ENCODE results near the gene SUSD1.

SUSD1 gene

DNA sequence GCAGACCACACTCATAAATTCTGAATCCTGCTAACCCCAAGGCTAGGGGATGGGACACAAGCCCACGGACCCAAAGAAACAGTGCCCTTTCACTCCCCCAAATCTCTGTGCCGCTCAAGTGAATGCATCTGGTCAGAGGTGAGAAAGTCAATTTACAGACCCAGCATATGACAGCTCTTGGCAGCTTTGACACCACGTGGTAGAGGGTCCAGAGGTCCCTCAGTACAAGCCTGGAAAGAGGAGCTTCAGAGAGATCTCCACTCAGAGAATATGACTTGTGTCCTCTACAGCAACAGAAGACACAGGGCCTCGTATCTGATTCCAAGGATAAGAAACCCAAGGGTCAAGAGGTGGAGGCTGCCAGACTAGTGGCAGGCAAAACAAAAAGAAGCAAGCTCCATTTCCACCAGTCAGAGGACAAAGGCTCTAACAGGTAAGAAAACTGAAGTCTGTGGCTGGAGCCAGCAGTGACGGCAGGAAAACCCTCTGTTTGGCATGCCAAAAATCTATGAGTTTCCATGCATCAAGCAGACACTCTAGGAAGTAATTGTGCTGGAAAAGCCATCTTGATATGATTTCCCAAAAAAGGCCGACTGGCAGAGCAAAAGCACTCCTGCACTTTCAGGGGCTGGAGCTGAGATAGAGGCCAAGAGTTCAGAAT lies 139.8 kb downstream of the SUSD1 start:
- no peak for DNase-seq

DNA sequence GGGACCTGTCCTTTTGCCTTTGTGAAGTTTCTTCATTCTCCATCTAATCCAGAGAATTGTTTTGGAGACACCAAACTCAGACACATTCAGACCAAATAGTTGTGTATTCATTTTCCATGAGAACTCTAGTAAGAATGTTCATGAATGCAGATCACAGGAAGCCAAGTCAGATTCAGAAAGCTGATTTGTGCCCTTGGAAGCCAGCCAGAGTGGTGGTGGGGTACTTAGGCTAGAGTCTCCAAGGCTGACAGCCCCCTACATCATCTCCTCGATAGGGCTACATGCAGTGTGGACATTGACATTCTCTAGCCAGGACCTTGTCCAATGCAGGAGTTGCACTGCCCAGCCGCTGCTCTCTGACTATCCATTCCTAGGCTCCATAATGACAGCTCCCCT lies 140.9 kb downstream of the SUSD1 start:
- DNase-seq, result no peak

DNA sequence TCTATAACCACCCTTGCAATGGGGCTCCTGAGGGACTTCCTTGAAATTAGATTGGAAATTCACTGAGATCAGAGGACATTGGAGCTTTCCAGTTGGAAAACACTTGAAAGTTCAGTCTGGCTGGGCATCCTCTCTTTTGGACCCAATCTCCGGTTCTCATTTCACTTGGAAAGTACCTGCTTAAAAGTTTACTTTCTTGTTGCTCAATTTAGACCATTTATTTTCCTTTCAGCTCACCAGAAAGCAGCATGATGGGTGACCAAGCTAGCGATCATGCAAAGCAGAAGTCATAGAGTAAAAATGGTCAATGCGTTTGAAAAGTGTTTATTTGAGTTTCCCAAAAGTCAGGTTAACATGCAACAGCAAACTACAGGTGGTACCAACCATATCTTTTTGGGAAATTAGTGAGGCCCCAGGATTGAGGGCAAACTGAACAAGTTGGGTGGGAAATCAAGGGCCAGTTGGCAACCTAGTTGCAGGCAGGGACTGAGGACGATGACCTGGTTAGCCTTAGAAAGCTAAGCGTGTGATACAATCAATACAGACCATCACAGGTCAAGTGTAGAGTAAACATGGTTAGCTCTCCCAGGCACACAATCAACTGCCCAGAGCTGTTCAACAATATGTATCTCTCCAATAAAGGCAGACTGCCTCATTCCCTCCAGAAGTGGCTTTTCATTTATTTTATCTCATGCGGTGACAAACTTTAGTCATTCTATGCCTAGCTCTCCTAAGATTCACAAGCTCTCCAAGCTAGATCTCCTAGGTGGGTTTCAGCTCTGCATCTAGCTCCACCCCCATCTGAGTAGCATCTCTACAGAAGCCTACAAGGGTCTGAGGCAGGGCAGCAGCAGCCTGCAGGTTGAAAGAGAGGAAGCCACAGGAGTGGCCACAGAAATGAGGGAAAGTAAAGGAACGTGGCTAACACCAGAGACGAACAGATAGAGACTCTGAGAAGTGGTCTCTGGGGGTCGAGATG lies 141.6 kb downstream of the SUSD1 start:
- no peak for DNase-seq

DNA sequence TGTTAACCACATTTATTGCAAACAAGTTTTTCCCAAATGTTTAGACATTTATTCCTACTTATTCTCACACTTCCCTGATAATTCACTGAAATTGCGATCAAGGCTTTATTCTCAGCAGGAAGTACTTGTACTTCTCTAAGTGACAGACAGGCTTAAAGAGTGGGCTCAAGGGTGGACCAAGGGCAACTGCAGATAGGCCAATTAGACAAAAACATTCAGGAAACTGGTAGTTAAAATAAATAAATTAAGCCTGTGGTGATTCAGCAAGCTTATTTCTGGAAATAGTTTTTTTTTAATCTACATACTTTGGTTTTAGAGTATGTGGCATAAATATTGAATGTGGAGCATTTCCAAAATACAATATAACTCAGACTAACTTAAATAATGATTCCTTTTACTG lies 142.4 kb downstream of the SUSD1 start:
- DNase-seq, result no peak

DNA sequence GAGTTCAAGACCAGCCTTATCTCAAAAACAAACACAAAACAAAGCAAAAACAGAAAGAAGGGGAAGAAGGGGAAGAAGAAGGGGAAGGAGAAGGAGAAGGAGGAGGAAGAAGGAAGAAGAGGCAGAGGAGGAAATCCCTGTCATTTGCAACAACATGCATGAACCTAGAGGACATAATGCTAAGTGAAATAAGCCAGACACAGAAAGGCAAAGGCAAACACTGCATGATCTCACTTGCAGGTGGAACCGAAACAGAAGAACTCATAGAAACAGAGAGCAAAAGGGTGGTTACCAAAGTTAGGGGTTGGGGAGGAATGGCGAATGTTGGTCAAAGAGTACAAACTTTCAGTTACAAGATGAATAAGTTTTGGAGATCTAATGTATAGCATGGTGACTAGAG lies 143.1 kb downstream of the SUSD1 start:
- DNase-seq, result no peak

DNA sequence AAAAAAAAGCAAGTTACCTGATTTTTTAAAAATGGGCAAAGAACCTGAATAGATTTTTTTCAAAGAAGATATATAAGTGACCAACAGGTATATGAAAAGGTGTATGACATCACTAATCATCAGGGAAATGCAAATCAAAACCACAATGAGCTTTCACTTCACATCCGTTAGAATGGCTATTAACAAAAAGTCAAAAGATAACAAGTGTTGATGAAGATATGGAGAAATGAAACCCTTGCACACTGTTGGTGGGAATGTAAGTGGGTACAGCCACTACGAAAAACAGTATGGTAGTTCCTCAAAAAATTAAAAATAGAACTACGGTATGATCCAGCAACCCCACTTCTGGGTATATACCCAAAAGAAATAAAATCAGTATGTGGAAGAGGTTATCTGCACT lies 143.7 kb downstream of the SUSD1 start:
- DNase-seq, result no peak

DNA sequence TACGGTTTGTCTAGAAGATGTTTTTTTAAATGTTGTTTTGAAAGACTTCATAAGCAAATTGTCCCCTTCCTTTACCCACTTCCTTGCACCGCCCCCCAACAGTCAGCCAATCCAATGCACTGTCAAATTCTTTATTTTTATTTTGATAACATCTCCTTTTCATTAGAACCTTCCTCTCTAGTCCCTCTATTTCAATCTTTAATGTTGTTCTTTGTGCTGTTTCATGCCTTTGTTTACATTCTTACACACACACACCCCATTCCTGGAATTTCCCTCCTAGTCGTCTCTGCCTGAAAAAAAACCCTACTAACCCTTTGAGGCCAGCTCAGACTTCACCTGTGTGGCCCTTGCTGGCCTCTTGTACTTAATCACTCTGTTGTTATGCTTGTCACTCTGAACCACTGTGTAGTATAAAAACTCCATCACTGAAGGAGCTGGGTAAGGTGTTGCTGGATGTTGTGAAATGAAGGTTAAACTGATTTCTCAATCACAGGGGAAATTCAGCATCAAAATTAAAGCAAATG lies 145.1 kb downstream of the SUSD1 start:
- DNase-seq, result no peak

DNA sequence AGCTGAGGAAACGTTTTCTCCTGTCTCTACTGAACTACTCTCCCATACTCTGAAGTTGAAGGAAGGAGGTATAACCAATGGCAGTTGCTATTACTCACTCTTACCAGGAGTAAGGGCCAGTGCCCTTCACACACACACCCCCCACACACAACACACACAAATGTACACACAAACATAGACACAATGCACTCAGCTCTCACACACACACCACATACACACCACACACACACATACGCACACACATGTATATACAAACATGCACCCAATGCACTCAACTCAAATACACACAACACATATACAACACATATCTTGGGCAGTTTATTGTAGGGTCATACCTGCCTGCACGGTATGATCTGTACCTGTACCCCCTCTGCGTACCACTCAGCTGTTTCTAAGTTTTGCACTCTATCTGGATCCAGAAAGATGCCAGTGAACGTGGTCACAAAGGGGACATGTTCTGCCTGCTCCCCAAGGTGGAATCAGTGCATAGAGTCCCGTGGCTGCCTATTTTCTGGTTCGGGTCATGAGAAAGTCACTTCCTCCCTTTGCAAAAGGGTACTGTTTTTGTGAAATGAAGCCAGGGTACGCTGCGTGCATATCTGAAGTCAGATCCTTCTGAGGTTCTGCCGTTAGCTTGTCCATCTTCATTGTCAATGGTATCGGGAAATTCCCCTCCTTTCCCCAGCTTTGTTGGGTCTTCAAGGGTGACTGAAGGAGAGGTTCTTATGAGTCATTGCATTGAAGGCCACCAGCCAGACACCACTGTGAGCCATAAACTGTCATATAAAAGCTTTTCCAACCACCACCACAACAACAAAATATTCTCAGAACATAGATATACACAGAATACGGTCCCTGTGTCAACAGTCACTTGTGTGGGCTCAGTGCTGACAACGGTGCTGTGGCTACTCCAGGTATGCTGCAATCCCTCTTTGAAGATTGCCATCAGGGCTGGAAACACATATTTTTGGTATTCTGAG lies 146.6 kb downstream of the SUSD1 start:
- no peak for DNase-seq

DNA sequence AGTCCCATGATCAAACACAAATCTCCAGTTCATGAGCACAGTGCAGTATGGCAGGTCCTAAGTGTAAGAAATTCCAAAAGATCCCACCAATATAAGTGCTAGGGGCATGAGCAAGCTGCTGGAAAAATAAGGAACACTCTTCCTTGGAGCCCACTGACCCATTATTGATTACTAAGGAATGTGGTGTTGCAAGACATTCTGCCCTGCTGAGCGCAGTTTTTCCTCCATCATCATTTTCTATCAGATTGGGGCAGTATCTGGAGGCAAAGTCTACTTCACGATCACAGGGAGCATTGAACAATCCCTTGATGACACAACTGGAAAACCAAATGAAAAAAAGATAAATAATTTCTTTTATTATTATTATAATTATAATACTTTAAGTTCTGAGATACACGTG lies 149.2 kb downstream of the SUSD1 start:
- DNase-seq, result no peak

DNA sequence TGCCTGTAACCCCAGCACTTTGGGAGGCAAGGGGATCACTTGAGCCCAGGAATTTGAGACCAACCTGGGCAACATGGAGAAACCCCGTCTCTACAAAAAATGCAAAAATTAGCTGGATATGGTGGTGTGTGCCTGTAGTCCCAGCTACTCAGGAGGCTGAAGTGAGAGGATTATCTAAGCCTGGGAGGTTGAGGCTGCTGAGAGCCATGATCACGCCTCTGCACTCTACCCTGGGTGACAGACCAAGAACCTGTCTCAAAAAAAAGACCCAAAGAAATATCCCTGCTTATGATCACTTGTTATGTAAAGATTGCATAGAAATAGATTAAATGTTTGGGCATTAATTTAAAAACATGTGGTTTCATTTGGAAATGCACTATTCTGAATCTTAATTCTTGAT lies 153.4 kb downstream of the SUSD1 start:
- no peak for DNase-seq

DNA sequence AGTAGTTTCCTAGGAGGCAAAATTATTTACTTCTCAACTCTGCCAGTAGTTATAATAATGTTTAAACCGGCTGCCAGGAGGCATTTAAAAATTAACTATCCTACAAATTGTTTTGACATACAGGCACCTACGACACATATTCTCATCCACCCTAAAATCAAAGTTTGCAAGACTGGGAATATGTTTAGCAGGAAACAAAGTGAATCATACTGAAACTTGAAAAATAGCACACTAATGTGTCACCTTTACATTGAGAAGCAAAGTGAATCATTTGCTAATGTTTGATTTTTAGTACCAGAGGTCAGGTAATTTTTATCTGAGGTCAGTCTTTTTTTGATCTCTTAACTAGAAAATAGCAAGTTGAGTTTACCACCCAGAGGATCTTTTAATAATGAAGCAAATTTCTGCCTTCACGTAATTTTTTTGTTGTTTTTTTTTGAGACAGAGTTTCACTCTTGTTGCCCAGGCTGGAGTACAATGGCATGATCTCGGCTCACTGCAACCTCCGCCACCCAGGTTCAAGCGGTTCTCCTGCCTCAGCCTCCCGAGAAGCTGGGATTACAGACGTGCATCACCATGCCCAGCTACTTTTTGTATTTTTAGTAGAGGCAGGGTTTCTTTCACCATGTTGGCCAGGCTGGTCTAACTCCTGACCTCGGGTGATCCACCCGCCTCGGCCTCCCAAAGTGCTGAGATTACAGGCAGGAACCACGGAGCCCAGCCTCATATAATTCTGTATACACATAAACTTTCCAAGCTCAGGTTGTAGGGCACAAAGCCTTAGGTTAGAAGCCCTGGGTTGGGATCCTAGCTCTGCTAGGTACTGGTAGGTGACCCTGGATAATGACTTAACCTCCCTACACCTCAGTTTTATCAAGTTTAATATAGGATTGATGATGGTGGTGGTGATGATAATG lies 154.2 kb downstream of the SUSD1 start:
- no peak for DNase-seq

DNA sequence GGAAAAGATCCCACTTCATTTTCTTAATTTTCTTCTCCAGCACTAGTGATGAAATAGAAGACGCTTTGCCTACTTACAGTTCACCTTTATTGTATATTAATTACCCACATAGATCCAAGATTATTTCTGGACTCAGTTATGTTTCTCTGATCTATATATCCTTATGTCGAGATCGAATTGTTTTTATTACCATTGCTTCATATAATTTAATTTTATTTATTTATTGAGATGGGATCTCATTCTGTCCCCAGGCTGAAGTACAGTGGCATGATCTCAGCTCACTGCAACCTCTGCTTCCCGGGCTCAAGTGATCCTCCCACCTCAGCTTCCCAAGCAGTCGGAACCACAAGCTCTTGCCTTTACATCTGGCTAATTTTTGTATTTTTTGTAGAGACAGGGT lies 157.2 kb downstream of the SUSD1 start:
- no peak for DNase-seq

DNA sequence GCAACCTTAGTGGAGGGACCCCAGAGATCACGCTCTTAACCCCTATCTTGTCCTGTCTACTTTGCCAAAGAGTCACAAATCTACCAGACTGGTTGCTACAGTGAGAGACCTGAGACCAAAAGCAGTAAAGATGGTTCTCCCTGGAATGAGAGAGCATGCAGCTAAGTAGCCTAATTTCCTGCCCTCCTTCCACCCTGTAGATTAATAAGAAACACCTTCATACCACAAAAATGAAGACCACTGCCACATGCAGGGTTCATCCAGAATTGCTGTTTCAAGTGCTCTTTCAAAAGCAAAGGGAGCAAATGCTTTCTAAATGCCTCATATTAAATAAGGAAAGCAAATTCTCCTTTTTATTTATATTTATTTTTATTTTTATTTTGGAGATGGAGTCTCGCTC lies 159.4 kb downstream of the SUSD1 start:
- DNase-seq, result no peak

DNA sequence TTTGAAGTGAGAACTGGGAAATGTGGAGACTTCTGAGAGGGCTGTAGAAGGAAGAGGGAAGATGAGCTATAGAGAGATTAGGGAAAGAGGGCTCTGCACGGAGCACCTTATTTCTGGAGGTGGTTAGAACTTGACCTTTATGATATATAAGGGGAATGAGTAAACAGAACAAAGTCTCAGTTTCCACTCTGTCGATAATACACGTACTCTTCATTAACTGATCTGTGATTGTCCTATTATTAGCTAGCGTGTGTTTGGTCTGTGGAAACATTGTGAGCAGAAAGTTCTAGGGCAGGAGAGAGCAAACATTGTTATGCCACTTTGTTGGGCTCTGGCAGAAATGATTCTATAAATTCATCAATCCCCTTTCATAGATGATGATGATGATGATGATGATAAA lies 159.9 kb downstream of the SUSD1 start:
- no peak for DNase-seq

DNA sequence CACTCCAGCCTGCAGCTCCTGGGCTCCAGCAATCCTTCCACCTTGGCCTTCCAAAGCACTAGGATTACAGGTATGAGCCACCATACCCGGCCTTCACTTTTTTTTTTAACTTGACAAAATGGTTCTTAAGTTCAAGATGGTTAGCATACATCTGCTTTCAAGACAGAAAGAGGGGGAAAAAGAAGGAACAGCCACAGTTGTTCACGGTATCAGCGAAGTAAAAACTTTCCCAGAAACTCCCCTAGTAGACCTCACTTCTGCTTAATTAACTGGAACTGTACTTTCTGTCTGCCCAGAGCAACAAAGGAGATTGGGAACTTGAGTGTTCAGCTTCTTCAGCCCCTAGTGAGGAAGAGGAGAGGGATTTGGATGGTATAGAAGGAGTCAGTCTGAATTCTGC lies 161.8 kb downstream of the SUSD1 start:
- no peak for DNase-seq

DNA sequence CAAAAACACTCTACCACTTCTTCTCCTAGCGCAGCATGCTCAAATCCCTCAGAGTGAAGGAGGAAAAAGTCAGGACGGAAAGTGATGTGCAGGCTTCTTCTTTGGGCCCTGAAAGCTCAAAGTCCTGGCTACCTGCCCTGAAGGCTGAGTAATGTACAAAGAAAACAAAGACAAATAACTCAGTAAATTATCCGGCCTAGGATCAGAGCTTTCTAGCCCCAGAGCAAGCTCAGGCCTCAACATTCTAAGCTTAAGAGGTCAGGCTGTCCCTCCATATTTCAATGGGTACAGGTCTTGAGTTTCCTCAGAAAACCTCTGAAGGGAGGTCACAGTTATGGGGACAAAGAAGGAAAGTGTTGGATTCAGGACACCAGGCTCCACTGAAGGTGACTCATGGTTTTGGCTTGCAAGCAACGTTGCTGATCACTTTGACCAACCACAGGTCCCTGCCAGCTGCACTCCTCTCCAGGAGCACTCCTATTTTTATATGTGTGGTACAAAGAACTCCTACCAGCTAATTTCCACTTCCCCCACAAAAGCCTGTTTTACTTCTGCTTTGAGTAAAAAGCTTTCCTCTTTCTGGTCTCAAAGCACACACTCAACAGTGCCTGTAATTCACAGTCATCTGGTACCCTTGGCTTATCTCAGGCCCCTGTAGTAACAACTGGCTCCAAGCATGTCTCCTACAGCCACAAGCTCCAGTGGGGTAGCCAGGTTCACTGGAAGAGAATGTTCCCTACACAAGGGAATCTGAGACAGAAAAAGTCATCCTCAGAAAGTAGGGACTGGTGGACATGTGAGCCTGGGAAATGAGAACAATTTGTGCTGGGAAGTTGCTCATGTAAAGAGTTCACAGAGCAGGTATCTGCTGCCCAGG lies 162.8 kb downstream of the SUSD1 start:
- no peak for DNase-seq

DNA sequence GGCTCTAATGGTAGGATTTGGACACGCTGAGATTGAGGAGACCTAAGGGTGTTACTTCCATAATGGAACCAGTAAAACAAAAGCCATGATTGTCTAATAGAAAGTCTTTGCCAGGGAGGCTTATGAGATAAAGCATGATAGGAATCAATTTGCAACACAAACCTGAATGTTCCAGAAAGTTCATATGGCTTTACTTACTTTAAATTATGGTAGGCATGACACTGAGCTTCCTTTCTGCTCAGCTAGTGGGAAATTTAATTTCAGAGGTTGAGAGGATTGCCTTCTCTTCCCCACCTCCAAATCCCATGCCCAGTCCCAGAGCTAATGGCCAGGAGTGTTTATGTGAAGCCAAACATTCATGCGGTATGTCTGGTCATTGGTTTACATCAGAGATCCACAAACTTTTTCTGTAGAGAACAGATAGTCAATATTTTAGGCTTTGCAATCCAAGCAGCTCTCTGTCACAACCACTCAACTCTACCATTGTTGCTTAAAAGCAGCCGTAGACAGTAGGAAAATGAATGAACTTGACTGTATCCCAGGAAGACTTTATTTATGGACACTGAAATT lies 164.0 kb downstream of the SUSD1 start:
- no peak for DNase-seq

DNA sequence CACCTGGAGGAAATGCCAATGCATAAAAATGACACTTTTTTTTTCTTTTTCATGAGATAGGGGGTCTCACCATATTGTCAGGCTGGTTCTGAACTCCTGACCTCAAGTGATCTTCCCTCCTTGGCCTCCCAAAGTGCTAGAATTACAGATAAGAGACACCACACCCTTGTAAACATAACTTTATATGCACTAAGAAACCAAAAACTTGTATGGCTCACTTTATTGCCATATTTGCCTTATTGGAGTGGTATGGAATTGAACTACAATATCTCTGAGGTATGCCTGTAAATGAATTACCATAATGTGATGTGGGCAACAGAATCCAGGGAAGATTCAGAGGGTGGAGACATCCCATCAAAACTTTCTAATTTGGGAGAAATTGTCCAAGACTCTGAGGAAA lies 164.6 kb downstream of the SUSD1 start:
- DNase-seq, result no peak

DNA sequence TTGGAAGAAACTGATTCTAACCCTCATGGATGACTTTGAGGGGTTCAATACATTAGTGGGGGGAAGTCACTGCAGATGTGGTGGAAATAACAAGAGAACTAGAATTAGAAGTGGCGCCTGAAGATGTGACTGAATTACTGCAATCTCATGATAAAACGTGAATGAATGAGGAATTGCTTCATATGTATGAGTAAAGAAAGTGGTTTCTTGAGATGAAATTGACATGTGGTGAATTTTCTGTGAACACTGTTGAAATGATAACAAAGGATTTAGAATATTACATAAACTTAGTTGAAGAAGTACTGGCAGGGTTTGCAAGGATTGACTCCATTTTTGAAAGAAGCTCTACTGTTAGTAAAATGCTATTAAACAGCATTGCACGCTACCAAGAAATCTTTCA lies 165.4 kb downstream of the SUSD1 start:
- no peak for DNase-seq

DNA sequence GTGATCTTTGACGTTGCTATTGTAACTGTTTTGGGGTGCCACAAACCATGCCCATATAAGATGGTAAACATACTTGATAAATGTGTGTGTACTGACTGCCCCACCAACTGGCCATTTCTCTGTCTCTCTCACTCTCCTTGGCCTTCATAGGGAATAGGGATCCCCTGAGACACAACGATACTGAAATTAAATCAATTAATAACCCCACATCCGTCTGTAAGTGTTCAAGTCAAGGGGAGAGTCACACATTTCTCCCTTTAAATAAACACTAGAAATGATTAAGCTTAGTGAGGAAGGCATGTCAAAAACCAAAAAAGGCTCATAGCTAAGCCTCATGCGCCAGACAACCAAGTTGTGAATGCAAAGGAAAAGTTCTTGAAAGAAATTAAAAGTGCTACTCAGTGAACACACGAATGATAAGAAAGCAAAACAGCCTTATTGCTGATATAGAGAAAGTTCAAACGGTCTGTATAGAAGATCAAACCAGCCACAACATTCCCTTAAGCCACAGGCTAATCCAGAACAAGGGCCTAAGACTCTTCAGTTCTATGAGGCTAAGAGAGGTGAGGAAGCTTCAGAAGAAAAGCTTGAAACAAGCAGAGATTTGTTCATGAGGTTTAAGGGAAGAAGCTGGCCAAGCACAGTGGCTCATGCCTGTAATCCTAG lies 167.4 kb downstream of the SUSD1 start:
- DNase-seq, result no peak

All from NCI-H1048 (cell line).